Measurements from ENCODE around the gene EFCAB8. TPM values are rescaled to one million over a fixed set of nuclear protein-coding genes. Genes with fewer than 3 reads are reported as not detected.
A peak's percentile ranks its signal among the peaks of the same experiment; 100 is the strongest.

Gene EFCAB8
- total RNA-seq, 1 experiment from 2014 or later = not detected

GRCh38 chr20:32811886-32812285 lies 46.8 kb upstream of the EFCAB8 start:
- DNase-seq (no peak), ATAC-seq (no peak)
- BruUV-seq (replicated peaks) = no TSS peak
- no peaks in the 10 kb centered on the region for H4K20me1 ChIP-seq (ENCODE audit: low read length)
- ChIA-PET POLR2A (ENCODE audit: unreplicated experiment) (no interaction called here), CTCF (no interaction called here)
- H3K9me3 ChIP-seq (ENCODE audit: low read length) = no peaks in the 10 kb centered on the region
- intact Hi-C loops (cut with micrococcal nuclease) = no loop called here
- no peak overlapping the region for H3K4me3 ChIP-seq (ENCODE audit: low read length)
- no peak overlapping the region for H3K27ac ChIP-seq (ENCODE audit: low read length)
- H3K79me2 ChIP-seq (ENCODE audit: low read length) = no peaks in the 10 kb centered on the region
- TF ChIP-seq EZH2phosphoT487 (IDR thresholded peaks at IDR 0.05; ENCODE audit: borderline replicate concordance, low read length) (no peak), CTCF (conservative IDR thresholded peaks at IDR 0.05; ENCODE audit: low read depth, low read length) (no peak), EZH2 (IDR thresholded peaks at IDR 0.05; ENCODE audit: low read length, unreplicated experiment) (no peak)
- no peaks in the 10 kb centered on the region for H3K4me1 ChIP-seq (ENCODE audit: insufficient read depth, low read length)
- H3F3A ChIP-seq (ENCODE audit: low read length, unreplicated experiment) = no peaks in the 10 kb centered on the region
- no peak overlapping the region for H3K9ac ChIP-seq (ENCODE audit: low read length)
- no peaks in the 10 kb centered on the region for H3K36me3 ChIP-seq (ENCODE audit: low read depth, low read length)
- H2AFZ ChIP-seq (ENCODE audit: low read length) = no peak overlapping the region
- H3K4me2 ChIP-seq (ENCODE audit: low read length) = no peak overlapping the region
- H3K27me3 ChIP-seq (ENCODE audit: low read length) = no peaks in the 10 kb centered on the region
- no peaks in the 10 kb centered on the region for H3K9me2 ChIP-seq (replicated peaks; ENCODE audit: low read length)

GRCh38 chr20:32819992-32820697 lies 38.6 kb upstream of the EFCAB8 start:
- Histone ChIP-seq H3K9me2 (replicated peaks; ENCODE audit: low read length) (no peaks in the 10 kb centered on the region), H3K4me3 (ENCODE audit: low read length) (peak overlapping the region; percentile 99), H2AFZ (ENCODE audit: low read length) (peak overlapping the region; percentile 73), H3K27me3 (ENCODE audit: low read length) (no peaks in the 10 kb centered on the region), H3K4me1 (ENCODE audit: insufficient read depth, low read length) (peaks cover 30% of the 10 kb centered on the region), H3K79me2 (ENCODE audit: low read length) (peaks cover 52% of the 10 kb centered on the region), H4K20me1 (ENCODE audit: low read length) (peaks cover 48% of the 10 kb centered on the region), H3K4me2 (ENCODE audit: low read length) (peak overlapping the region; percentile 89), H3K36me3 (ENCODE audit: low read depth, low read length) (no peaks in the 10 kb centered on the region), H3K27ac (ENCODE audit: low read length) (peak overlapping the region; percentile 49), H3F3A (ENCODE audit: low read length, unreplicated experiment) (no peaks in the 10 kb centered on the region), H3K9me3 (ENCODE audit: low read length) (no peaks in the 10 kb centered on the region), H3K9ac (ENCODE audit: low read length) (peak overlapping the region; percentile 87)
- TF ChIP-seq EZH2phosphoT487 (IDR thresholded peaks at IDR 0.05; ENCODE audit: borderline replicate concordance, low read length) (no peak), CTCF (conservative IDR thresholded peaks at IDR 0.05; ENCODE audit: low read depth, low read length) (no peak), EZH2 (IDR thresholded peaks at IDR 0.05; ENCODE audit: low read length, unreplicated experiment) (no peak)
- DNase-seq (peak; percentile 71), ATAC-seq (peak; percentile 81)
- ChIA-PET CTCF (interaction anchor here (0.5 to 0.7 kb wide), 3 partner anchors 16 to 936 kb away, joined by 3 to 6 read pairs (median 4); no protein-coding TSS in a partner anchor), POLR2A (ENCODE audit: unreplicated experiment) (interaction anchor here (0.6 kb wide), 1 partner anchor 323 kb away, joined by 11 read pairs; no protein-coding TSS in a partner anchor)
- TSS peak; percentile 53 for BruUV-seq (replicated peaks)
- intact Hi-C loops (cut with micrococcal nuclease) = no loop called here
